ENCODE data around the gene ASB2.

The ASB2 gene

GRCh38 chr14:94019329-94019728 is 43.0 kb upstream of the ASB2 start:
- no peak overlapping the region for H3K27ac ChIP-seq
- TF ChIP-seq CTCF (conservative IDR thresholded peaks at IDR 0.05): no peak
- no peak for TF ChIP-seq ZFX (IDR thresholded peaks at IDR 0.05)

- TF ChIP-seq ZFX (IDR thresholded peaks at IDR 0.05): no peak
- TF ChIP-seq CTCF (conservative IDR thresholded peaks at IDR 0.05): no peak
- H3K27ac ChIP-seq: no peak overlapping the region
Measured at GRCh38 chr14:94018308-94018707, 41.9 kb upstream of the ASB2 start.

- H3K27ac ChIP-seq: no peak overlapping the region
- no peak for TF ChIP-seq CTCF (conservative IDR thresholded peaks at IDR 0.05)
- TF ChIP-seq ZFX (IDR thresholded peaks at IDR 0.05): no peak
Measured at GRCh38 chr14:94016446-94016976, 40.1 kb upstream of the ASB2 start.

- TF ChIP-seq CTCF (conservative IDR thresholded peaks at IDR 0.05): no peak
- no peak for TF ChIP-seq ZFX (IDR thresholded peaks at IDR 0.05)
- H3K27ac ChIP-seq: no peak overlapping the region
Measured at GRCh38 chr14:94015223-94015622, 38.9 kb upstream of the ASB2 start.

GRCh38 chr14:94014382-94014781 is 38.0 kb upstream of the ASB2 start:
- no peak overlapping the region for H3K27ac ChIP-seq
- TF ChIP-seq CTCF (conservative IDR thresholded peaks at IDR 0.05) (no peak), ZFX (IDR thresholded peaks at IDR 0.05) (no peak)

- no peak overlapping the region for H3K27ac ChIP-seq
- no peak for TF ChIP-seq ZFX (IDR thresholded peaks at IDR 0.05)
- TF ChIP-seq CTCF (conservative IDR thresholded peaks at IDR 0.05): no peak
Measured at GRCh38 chr14:94011795-94012194, 35.4 kb upstream of the ASB2 start.

- TF ChIP-seq ZFX (IDR thresholded peaks at IDR 0.05): no peak
- TF ChIP-seq CTCF (conservative IDR thresholded peaks at IDR 0.05): no peak
- no peak overlapping the region for H3K27ac ChIP-seq
Measured at GRCh38 chr14:94010625-94011024, 34.3 kb upstream of the ASB2 start.
